HG02763 (cell line): ENCODE data around the gene RASA2.
"Not testable (repeated sequence)": the region's sequence is repeated elsewhere in the genome, so short reads cannot be mapped to it uniquely, and the experiment has no call there.

Experiments used
- ATAC-seq: cut with Tn5 transposase; IDR thresholded peaks from one replicate; pipeline ENCODE4 v1.9.1; 2021; ENCODE audit warnings: mild to moderate bottlenecking, moderate library complexity; ENCODE audit not compliant: unreplicated experiment

The RASA2 gene

DNA sequence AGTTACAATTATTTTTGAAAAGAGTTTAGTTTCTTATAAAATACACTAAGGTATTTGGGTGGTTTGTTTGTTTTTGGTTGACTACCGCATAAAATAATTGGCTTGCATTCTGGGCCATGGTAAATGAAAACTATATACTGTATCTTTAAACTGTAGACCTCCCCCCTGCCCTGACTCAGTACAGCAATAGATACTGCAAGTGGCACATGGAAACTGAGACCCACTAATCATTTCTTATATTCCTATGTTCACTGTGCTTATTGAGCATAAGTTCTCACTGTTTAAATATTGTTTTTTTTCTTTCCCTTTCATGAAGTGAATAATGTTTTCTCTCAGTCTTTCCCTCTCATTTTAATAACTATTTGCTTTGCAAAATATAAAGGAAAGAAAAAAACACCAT is 45.8 kb downstream of the RASA2 start:
- no peak for ATAC-seq

DNA sequence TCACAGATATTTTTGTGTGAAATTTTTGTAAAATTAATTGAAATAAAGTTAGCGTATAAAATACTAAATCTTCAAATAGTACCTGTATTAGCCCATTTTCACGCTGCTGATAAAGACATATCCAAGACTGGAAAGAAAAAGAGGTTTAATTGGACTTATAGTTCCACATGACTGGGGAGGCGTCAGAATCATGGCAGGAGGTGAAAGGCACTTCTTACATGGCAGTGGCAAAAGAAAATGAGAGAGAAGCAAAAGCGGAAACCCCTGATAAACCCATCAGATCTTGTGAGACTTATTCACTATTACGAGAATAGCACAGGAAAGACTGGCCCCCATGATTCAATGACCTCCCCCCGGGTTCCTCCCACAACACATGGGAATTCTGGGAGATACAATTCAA is 49.2 kb downstream of the RASA2 start:
- ATAC-seq: not testable (repeated sequence)

DNA sequence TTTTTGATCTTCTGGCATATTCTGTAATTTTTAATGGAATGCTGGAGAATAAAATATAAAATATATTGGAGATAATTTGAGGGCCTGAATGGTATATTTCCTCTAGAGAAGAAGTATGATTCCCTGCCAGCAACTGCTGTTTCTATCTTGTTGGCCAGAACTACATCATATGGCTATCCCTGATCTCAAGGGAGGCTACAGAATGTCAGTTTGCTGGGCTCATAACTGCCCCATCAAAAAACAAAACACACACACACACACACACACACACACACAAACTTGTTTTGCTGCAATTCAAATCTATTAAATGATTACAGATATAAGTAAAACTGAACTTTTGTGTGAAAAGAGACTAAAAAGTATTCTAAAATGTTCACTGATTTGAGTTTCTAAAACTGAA is 51.0 kb downstream of the RASA2 start:
- no peak for ATAC-seq

DNA sequence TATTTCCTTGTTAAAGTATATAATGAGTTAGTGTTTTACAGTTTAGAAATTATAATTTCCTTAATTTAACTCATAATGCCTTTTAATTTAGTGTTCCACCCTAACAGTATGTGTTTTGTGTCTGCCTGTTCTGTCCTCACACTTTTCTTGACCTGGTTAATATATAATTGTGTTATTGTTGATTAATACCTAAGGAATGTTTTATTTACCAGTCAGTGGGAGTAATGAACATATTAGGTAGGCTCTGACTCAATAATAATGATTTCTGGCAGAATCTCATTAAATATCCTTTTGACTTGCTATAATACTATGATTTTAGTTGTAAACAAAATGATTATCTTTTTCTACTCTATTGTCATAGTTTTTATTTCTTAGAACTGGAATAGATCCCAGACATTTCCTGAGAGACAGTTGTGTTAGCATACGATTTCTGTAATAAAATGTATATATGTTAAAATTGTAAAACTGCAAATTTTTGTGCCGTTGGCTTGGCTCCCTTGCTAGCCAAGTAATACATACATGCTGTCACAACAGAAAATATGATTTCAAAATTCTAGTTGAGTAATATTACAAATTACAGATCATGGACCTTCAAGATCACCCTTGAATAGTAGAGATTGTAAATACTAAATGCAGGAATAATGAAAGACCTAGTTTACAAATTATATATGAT is 51.9 kb downstream of the RASA2 start:
- no peak for ATAC-seq

DNA sequence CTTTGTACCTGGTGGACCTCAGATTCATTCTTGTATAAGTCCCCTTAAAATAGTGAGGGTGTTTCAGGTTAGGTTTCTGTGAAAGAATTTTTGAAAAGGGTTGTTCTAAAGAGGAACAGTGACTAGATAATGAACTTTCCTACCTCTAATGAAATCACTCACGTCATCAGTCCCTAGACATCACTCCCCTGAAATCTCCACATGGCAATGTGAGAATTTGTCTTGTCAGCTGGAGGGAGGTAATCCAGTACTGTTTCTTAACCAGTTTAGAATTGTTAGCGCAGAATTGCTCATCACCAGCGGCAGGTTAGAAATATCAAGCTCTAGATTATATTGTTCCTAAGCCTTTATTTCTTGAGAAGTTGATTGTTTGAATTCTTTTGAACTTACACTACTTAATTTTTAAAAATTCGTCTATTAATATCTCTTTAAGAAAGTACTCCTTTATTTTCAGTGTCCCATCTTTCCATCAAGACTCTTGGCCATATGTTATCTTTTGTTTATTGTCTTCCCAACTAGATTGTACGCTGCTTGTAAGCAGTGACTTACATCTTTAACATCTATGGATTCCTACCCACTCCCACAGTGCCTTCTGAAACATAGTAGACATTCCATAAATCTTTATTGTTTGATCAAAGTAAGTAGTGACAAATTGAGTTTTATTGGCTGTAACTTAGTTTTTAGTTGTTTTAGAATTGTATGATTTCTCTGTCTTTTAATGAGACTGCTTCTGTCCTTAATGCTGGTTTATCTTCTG is 52.8 kb downstream of the RASA2 start:
- no peak for ATAC-seq

DNA sequence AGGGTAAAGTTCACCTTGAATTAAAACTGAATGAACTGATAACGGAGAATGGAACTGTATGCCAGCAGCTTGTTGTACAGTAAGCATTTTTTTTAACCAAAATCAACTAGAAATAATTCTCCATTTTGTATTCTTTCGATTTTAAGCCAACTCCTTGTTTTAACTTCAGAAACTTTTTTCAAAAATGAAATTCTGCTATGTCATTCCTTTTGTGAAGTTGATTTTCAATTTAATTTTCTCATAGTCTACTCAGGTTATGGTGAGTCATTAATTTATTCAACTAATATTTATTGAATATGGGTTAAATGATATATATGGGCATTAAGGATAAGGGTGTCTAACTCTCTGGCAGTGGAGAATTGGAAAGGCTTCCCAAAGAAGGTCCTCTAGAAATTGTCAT is 53.7 kb downstream of the RASA2 start:
- ATAC-seq: no peak

DNA sequence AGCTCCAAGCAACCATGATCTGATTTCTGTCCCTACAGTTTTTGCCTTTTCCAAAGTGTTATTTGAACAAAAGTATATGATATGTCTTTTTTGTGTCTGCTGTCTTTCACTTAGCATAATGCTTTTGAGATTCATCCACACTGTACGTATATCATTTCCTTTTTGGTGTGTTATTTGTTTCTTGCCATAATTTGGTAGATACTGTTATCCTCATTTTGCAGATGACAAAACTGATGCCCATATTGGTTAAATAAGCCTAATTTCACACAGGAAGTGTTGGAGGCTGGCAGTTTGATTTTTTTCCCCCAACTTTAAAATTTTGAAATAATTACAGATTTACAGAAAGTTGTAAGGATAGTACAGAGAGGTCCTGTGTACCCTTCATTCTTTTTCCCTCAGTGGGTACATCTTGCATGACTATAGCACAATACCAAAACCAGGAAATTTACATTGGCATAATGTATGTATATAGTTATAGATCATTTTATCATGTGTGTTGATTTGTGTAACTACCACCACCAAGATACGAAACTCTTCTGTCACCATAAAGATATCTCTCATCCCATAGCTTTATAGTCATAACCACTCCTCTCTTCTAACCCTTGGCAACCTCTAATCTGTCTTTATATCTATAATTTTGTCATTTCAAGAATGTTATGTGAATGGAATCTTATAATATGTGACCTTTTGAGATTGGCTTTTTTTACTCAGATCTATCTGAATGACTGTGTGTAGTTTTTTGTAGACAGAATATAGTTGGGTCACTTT is 55.6 kb downstream of the RASA2 start:
- ATAC-seq: no peak

DNA sequence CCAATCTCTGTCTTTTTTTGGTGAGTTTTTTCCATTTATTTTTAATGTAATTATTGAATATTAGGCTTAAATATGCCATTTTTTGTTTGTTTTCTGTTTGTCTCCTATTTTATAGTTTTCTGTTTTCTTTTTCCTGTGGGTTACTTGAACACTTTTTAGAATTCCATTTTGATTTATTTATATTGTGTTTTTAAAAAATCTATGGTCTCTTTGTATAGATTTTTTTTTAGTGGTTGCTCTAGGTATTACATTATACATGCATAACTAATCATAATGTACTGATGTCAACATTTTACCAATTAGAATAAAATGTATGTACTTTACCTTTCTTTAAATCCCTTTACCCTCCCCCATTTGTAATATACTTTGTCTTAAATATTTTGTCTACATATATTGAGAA is 56.2 kb downstream of the RASA2 start:
- ATAC-seq: no peak

DNA sequence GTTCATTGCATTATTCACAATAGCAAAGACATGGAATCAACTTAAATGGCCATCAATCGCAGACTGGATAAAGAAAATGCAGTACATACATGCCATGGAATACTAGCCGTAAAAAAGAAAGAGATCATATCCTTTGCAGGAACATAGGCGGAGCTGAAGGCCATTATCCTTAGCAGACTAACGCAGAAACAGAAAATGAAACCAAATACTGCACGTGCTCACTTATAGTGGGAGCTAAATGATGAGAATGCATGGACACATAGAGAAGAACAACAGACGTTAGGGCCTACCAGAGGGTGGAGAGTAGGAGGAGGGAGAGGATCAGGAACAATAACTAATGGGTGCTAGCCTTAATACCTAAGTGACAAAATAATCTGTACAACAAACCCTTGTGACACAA is 57.9 kb downstream of the RASA2 start:
- ATAC-seq: no peak

DNA sequence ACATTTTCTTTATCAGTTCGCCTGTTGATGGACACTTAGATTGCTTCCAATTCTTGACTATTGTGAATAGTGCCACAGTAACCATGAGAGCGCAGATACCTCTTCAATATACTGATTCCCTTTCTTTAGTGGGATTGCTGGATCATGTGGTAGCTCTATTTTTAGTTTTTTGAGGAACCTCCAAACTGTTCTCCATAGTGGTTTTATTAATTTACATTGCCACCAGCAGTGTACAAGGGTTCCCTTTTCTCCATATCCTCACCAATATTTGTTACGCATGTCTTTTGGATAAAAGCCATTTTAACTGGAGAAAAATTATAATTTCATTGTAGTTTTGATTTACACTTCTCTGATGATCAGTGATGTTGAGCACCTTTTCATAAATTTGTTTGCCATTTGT is 59.3 kb downstream of the RASA2 start:
- ATAC-seq: no peak

DNA sequence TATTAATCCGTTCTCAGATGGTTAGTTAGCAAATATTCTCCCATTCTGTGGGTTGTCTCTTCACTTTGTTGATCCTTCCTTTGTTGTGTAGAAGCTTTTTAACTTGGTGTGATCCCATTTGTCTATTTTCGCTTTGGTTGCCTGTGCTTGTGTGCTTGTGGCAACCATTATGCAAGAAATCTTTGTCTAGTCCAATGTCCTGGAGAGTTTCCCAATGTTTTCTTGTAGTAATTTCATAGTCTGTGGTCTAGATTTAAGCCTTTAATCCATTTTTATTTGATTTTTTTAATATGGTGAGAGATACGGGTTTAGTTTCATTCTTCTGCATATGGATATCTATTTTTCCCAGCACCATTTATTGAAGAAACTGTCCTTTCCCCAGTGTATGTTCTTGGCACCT is 59.8 kb downstream of the RASA2 start:
- ATAC-seq: no peak

DNA sequence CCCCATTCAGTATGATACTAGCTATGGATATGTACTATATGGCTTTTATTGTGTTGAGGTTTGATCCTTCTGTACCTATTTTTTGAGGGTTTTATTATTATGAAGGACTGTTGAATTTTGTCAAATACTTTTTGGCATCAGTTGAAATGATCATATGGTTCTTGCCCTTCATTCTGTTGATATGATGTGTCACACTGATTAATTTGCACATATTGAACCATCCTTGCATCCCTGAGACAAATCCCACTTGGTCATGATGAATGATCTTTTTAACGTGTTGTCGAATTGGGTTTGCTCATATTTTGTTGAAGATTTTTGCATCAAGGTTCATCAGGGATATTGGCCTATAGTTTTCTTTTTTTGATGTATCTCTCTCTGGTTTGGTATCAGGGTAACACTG is 61.0 kb downstream of the RASA2 start:
- no peak for ATAC-seq

DNA sequence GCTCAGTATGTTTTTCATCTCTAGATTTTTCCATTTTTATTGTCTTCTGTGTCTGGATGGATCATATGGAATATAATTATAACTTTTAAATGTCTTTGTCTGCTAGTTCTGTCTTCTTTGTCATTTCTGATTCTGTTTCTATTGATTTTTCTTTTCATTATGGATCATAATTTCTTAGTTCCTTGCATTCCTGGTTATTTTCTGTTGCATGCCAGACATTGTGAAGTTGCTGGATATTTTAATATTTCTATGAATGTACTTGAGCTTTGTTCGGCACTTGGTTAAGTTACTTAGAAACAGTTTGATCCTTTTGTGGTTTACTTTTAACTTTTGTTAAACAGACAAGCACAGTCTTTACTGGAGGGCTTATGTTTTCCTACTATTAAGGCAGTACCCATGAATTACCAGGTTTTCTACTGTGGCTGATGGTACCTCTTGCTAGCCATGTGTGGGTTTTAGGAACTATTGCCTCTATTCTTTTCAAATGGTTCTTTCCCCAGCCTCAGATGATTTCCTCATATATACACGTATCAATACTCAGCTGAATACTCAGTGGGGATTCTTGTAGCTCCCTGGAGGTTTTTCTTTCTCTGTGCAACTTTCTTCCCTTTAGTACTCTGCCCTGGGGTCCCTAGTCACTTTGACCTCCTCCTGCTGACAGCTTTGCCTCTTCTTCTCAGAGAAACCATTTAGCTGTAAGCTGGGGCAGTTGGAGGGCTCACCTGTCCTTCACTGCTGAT is 64.3 kb downstream of the RASA2 start:
- no peak for ATAC-seq

DNA sequence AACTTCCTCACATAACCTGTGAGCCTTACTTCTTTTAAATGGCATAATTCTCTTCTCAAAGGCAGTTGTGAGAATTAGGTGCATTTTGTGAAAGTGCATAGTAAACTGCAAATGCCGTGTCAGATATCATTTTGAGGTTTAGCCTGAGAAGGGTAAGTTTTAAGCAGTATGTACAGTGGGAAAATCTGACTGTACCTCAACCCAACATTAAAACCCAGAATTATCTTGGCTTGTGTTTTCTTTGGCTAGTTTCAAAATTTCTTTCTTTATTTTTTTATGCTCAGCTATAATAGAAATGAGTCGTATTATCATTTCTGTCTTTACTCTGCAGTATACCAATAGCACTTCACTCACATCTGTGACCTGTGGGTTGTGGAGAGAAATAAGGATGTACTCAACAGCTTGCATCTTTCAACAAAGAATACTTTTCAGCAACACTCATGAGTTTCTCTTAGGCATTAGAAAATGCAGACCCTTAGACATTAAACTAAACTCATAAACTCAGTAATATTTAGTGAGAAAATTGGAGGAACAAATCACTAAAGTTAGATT is 65.7 kb downstream of the RASA2 start:
- ATAC-seq: no peak

DNA sequence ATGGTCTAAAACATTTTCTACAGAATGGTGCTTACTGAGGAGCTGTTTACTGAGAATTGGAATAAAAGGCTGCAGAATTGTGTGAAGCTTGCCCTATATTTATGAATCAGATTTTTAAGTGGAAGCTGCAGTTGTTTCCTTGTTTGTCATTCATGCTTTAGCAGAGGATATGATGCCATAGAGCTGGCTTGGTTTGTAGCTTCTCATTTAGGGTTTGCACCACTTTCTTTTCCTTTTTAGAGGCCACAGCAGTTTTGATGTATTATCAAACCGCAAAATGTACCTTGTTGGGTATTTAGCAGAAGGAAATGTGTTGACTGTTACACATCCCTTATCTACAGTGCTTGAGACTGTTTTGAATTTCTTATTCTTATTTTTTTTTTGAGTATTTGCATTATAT is 66.2 kb downstream of the RASA2 start:
- ATAC-seq: no peak

DNA sequence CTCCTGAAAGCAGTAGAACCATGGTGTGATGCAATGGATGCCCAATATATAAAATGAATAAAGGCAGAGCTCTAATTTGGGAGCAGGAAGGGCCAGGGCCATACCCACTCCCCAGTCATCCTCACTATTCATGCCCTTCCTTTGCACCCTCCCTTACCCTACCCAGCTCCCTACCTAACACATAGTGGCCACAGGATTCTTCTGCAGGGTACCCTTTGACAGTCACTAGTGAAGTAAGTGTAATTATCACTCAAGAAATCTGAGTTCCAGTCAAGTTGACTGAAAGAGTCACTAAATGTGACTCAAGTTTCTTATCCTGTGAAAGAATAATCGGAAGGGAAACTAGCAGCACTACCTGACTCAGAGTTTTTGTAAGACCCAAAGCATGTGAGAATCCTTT is 69.2 kb downstream of the RASA2 start:
- ATAC-seq: no peak

DNA sequence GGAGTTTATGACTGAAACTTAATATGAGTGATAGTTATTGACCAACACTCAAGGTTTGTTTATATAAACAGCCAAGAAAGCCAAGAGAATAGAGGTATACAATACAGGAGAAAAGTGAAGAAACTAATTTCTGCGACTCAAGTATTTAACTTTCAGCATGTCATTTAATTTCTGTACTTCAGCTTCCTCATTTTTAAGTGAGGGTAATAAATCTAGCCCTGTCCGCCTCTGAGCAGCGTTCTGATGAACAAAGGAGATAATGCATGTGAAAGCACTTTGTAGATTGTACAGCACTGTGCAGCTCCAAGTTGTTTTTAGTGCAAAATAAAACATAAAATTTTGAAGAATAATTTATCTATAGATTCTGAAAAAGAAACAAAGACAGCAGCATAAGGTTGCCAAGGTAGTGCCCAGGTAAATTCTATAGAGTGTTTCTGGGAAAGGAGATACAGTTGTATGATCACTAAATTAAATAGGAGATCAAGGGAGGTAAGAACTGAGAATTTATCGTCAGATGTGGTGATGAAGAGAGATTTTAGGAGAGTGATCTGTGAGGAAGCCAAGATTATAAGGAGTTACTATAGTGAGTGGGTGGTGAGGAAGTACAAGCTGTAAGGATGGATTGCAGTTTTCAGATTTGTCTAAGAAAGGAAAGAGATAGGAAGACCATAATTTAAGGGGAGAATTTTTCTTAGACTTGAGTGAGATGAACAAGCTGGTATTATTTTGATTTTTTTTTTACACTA is 71.3 kb downstream of the RASA2 start:
- ATAC-seq: no peak

DNA sequence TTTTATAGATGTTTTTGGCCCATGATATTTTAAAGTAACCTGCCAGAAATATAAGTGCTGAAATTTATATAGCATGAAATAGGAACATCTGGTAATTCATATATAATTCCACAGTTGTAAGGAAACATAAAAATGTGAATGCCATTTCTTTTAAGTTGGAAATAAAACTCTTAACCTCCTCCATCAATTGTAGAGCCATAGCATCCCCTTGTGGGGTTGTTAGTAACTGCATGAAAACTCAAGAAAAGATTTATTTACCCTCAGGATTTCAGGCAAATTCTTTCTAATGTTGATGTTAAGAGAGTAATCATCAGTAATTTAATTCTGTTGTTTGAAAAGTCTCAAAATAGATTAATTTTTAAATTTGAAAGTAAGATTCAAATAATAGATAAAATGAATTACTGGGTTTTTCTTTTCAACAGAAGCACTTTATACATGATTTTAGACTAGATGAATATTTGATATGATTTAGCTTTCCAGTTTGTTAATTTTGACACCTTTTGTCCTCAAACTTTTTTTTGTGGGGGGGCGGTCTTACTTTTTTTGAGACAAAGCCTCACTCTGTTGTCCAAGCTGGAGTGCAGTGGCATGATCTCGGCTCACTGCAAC is 74.7 kb downstream of the RASA2 start:
- no peak for ATAC-seq

DNA sequence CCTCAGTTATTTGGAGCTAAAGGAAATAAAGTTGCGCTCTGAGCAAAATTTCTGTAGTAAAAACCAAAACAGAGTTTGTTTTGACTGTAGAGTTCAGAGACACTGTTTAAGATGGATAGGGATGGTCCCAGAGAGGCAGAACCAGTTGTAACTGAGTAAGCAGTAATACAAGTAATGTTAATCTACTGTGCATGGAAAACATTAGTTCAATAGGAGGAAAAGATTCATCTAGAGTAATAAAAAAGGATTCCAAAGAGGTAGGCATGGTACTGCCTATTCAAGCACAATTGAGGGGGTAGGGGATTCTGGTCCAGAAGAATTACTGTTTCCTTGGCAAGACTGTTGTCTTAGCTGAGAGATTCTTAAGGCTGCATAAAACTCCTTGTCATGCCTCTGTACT is 77.4 kb downstream of the RASA2 start:
- ATAC-seq: no peak

DNA sequence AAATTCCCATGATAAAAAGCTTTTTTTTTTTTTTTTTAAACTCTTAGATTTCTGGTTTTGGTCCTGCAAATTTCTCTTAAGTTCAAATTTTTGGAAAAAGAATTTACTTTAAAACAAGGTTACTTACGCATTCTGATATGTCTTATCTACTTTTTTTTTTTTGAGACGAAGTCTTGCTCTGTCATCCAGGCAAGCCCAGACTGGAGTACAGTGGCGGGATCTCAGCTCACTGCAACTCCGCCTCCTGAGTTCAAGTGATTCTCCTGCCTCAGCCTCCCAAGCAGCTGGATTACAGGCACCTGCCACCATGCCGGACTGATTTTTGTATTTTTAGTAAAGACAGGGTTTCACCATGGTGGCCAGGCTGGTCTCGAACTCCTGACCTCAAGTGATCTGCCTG is 83.2 kb downstream of the RASA2 start:
- no peak for ATAC-seq
